ENCODE measurements around the gene SHISA2.
A peak's percentile ranks its signal among the peaks of the same experiment; 100 is the strongest.

Gene SHISA2

DNA sequence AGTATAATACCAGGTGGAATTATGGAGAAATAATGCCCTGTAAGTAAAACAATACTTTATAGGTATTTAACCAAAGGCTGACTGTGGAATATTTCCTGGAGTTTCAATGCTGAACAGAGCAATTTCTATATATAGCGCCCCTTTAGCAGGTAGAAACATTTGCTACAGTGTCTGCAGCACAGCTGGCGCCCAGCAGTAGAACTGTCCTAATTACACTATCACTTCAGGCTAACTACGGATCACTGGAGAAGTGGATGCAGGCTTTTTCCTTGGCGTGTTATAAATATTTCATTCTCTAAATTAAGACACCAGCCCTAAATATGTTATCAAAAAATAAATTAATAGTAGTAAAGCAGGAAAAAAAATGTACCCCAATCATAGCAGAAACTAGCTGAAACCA is 3.1 kb downstream of the SHISA2 start:
- Histone ChIP-seq H3K27ac (ENCODE audit: low read depth, low read length) (no peak overlapping the region), H3K4me1 (ENCODE audit: control insufficient read depth, insufficient read depth, low read length) (peaks cover 7% of the 10 kb centered on the region), H3K4me3 (ENCODE audit: low read depth, low read length) (peak overlapping the region; percentile 68), H3K9me3 (ENCODE audit: control insufficient read depth, insufficient read depth, low read length) (no peaks in the 10 kb centered on the region), H3K9ac (ENCODE audit: low read depth, low read length) (no peak overlapping the region), H3K27me3 (ENCODE audit: control insufficient read depth, insufficient read depth, low read length) (peaks cover 50% of the 10 kb centered on the region), H3K36me3 (ENCODE audit: control insufficient read depth, insufficient read depth, low read length) (peaks cover 18% of the 10 kb centered on the region)

- peaks cover 34% of the 10 kb centered on the region for H3K27me3 ChIP-seq (ENCODE audit: control insufficient read depth, insufficient read depth, low read length)
- H3K9me3 ChIP-seq (ENCODE audit: control insufficient read depth, insufficient read depth, low read length) = no peaks in the 10 kb centered on the region
- peaks cover 7% of the 10 kb centered on the region for H3K4me1 ChIP-seq (ENCODE audit: control insufficient read depth, insufficient read depth, low read length)
- H3K9ac ChIP-seq (ENCODE audit: low read depth, low read length) = no peak overlapping the region
- H3K4me3 ChIP-seq (ENCODE audit: low read depth, low read length) = no peak overlapping the region
- no peak overlapping the region for H3K27ac ChIP-seq (ENCODE audit: low read depth, low read length)
- H3K36me3 ChIP-seq (ENCODE audit: control insufficient read depth, insufficient read depth, low read length) = peaks cover 18% of the 10 kb centered on the region
Measured at GRCh38 chr13:26047040-26047439, 4.8 kb downstream of the SHISA2 start.

GRCh38 chr13:26046639-26047038 is 5.2 kb downstream of the SHISA2 start:
- Histone ChIP-seq H3K4me3 (ENCODE audit: low read depth, low read length) (no peak overlapping the region), H3K9ac (ENCODE audit: low read depth, low read length) (no peak overlapping the region), H3K36me3 (ENCODE audit: control insufficient read depth, insufficient read depth, low read length) (peaks cover 18% of the 10 kb centered on the region), H3K4me1 (ENCODE audit: control insufficient read depth, insufficient read depth, low read length) (peaks cover 7% of the 10 kb centered on the region), H3K9me3 (ENCODE audit: control insufficient read depth, insufficient read depth, low read length) (no peaks in the 10 kb centered on the region), H3K27ac (ENCODE audit: low read depth, low read length) (no peak overlapping the region), H3K27me3 (ENCODE audit: control insufficient read depth, insufficient read depth, low read length) (peaks cover 34% of the 10 kb centered on the region)

DNA sequence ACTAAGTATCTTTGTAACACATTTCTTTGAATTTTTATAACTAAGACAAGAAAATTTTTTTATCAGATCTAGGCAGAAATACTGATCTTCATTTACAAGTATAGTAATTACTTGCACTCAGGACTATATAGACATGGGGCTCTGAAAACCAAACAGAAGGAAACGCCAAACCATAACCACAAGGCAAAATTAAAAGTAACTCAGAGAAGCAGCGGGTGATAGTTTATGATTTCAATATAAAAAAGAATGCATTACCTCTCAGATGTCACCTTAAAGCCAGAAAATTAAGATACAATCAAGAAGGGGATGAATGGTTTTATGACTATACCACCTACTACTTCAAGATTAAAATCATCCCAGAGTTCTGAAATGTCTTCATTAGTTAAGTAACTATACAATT is 6.7 kb downstream of the SHISA2 start:
- H3K27me3 ChIP-seq (ENCODE audit: control insufficient read depth, insufficient read depth, low read length) = peaks cover 20% of the 10 kb centered on the region
- no peak overlapping the region for H3K4me3 ChIP-seq (ENCODE audit: low read depth, low read length)
- H3K27ac ChIP-seq (ENCODE audit: low read depth, low read length) = no peak overlapping the region
- no peak overlapping the region for H3K9ac ChIP-seq (ENCODE audit: low read depth, low read length)
- H3K4me1 ChIP-seq (ENCODE audit: control insufficient read depth, insufficient read depth, low read length) = peaks cover 7% of the 10 kb centered on the region
- no peaks in the 10 kb centered on the region for H3K9me3 ChIP-seq (ENCODE audit: control insufficient read depth, insufficient read depth, low read length)
- peaks cover 18% of the 10 kb centered on the region for H3K36me3 ChIP-seq (ENCODE audit: control insufficient read depth, insufficient read depth, low read length)

DNA sequence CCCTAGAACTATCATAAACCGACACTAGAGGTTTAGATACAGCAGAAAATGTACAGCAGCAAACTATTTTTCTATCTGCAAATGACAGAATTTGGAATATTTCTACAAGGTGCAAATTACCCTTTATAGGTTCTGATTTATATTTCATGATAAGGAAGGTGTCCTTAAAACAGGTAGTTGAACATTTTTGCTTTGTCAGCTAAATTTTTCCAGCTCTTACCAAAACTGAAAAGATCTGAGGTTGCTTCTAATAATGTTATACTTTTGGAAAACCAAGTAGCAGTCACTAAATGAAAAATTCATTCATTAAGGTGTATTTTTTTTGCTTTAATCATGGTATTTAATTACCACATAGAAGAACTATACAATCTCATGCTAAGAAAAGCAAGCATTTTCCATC is 9.0 kb downstream of the SHISA2 start:
- H3K9me3 ChIP-seq (ENCODE audit: control insufficient read depth, insufficient read depth, low read length) = no peaks in the 10 kb centered on the region
- no peaks in the 10 kb centered on the region for H3K27me3 ChIP-seq (ENCODE audit: control insufficient read depth, insufficient read depth, low read length)
- no peaks in the 10 kb centered on the region for H3K4me1 ChIP-seq (ENCODE audit: control insufficient read depth, insufficient read depth, low read length)
- H3K4me3 ChIP-seq (ENCODE audit: low read depth, low read length) = no peak overlapping the region
- H3K36me3 ChIP-seq (ENCODE audit: control insufficient read depth, insufficient read depth, low read length) = peaks cover 18% of the 10 kb centered on the region
- no peak overlapping the region for H3K27ac ChIP-seq (ENCODE audit: low read depth, low read length)
- no peak overlapping the region for H3K9ac ChIP-seq (ENCODE audit: low read depth, low read length)

DNA sequence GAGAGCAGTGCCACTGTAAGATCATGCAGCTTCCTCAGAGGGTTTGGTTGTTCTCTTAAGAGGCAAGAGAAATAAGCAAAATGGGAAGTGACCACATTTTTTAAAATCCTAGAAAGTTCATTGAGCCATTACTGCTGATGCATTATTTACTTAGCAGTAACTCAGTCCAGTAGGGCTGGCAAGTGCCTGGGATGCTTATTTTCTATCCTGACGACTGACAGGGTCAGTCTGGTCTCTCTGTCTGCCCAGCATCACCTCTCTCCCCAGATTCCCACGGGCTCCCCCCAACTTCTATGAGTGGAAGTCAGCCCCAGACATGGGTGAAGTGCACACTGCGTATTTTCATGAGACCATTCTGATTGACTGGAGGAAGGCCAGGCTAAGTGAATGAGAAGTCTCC is 10.4 kb downstream of the SHISA2 start:
- no peaks in the 10 kb centered on the region for H3K4me1 ChIP-seq (ENCODE audit: control insufficient read depth, insufficient read depth, low read length)
- no peak overlapping the region for H3K9ac ChIP-seq (ENCODE audit: low read depth, low read length)
- peaks cover 12% of the 10 kb centered on the region for H3K36me3 ChIP-seq (ENCODE audit: control insufficient read depth, insufficient read depth, low read length)
- H3K4me3 ChIP-seq (ENCODE audit: low read depth, low read length) = no peak overlapping the region
- H3K27me3 ChIP-seq (ENCODE audit: control insufficient read depth, insufficient read depth, low read length) = no peaks in the 10 kb centered on the region
- no peak overlapping the region for H3K27ac ChIP-seq (ENCODE audit: low read depth, low read length)
- no peaks in the 10 kb centered on the region for H3K9me3 ChIP-seq (ENCODE audit: control insufficient read depth, insufficient read depth, low read length)

DNA sequence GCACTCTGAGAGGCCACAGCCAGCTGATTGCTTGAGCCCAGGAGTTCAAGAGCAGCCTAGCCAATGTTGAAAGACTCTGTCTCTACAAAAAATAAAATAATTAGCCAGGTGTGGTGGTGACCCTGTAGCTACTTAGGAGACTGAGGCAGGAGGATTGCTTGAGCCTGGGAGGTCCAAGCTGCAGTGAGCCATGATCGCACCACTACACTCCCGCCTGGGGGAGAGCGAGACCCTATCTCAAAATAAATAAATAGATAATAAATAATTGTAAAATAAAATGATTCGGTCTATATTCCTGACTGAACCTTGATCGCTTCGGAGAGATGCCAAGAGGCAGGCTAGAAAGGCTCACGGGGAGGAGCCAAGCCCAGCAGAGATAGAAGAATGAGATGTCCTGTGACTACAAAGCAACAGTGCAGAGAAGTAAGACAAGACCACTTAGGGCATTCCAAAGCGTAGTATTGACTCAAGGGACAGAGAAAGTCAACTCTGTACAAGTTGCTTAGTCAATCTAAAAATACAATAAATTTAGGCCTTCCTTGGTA is 12.8 kb downstream of the SHISA2 start:
- Histone ChIP-seq H3K27me3 (ENCODE audit: control insufficient read depth, insufficient read depth, low read length) (no peaks in the 10 kb centered on the region), H3K4me3 (ENCODE audit: low read depth, low read length) (no peak overlapping the region), H3K36me3 (ENCODE audit: control insufficient read depth, insufficient read depth, low read length) (no peaks in the 10 kb centered on the region), H3K9me3 (ENCODE audit: control insufficient read depth, insufficient read depth, low read length) (no peaks in the 10 kb centered on the region), H3K9ac (ENCODE audit: low read depth, low read length) (no peak overlapping the region), H3K27ac (ENCODE audit: low read depth, low read length) (no peak overlapping the region), H3K4me1 (ENCODE audit: control insufficient read depth, insufficient read depth, low read length) (no peaks in the 10 kb centered on the region)

DNA sequence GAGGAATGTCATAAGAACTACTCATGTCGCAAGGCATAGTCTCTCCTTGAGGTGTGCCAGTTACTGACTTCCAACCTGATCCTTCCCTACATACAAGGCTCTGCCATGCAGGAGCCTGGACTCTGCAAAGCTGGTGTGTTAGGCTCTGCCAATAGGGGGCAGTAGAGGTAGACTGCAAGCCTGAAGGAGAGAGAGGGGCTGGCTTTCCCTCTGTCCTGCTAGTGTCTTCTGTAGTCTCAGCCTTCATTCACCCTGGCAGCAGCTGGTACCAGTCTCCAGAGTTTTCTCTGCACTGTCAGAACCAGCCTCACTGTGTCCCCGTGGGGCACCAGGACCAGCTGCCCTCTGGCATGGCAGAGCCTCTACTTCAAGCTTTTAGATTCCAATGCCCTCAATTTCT is 14.5 kb downstream of the SHISA2 start:
- Histone ChIP-seq H3K27ac (ENCODE audit: low read depth, low read length) (no peak overlapping the region), H3K4me3 (ENCODE audit: low read depth, low read length) (no peak overlapping the region), H3K36me3 (ENCODE audit: control insufficient read depth, insufficient read depth, low read length) (no peaks in the 10 kb centered on the region), H3K4me1 (ENCODE audit: control insufficient read depth, insufficient read depth, low read length) (no peaks in the 10 kb centered on the region), H3K9me3 (ENCODE audit: control insufficient read depth, insufficient read depth, low read length) (no peaks in the 10 kb centered on the region), H3K27me3 (ENCODE audit: control insufficient read depth, insufficient read depth, low read length) (no peaks in the 10 kb centered on the region), H3K9ac (ENCODE audit: low read depth, low read length) (no peak overlapping the region)

GRCh38 chr13:26036383-26036782 is 15.4 kb downstream of the SHISA2 start:
- Histone ChIP-seq H3K9me3 (ENCODE audit: control insufficient read depth, insufficient read depth, low read length) (no peaks in the 10 kb centered on the region), H3K9ac (ENCODE audit: low read depth, low read length) (no peak overlapping the region)

DNA sequence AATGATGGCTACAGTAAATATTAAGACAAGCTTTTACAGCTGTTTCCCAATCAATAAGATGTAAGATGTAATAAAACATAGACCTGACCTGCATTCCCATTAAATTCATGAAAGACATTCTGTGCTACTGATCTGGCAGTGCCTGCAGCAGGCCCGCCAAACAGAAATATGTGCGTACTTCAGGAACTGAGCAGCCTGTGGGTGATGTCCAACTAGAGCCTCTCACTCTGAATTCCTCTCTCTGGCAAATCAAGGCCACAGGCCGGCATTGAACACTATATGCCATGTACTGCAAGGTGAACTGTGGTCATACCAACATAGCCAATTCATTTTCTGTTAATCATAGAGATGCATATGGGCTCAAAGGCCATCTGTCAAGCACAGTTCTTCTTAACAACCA is 17.8 kb downstream of the SHISA2 start:
- H3K27me3 ChIP-seq (ENCODE audit: control insufficient read depth, insufficient read depth, low read length) = no peaks in the 10 kb centered on the region
- no peaks in the 10 kb centered on the region for H3K9me3 ChIP-seq (ENCODE audit: control insufficient read depth, insufficient read depth, low read length)
- no peak overlapping the region for H3K4me3 ChIP-seq (ENCODE audit: low read depth, low read length)
- no peak overlapping the region for H3K9ac ChIP-seq (ENCODE audit: low read depth, low read length)
- no peaks in the 10 kb centered on the region for H3K36me3 ChIP-seq (ENCODE audit: control insufficient read depth, insufficient read depth, low read length)
- H3K27ac ChIP-seq (ENCODE audit: low read depth, low read length) = no peak overlapping the region
- no peaks in the 10 kb centered on the region for H3K4me1 ChIP-seq (ENCODE audit: control insufficient read depth, insufficient read depth, low read length)

More at GRCh38 chr13:26036383-26036782, 15.4 kb downstream of the SHISA2 start:
- no peaks in the 10 kb centered on the region for H3K36me3 ChIP-seq (ENCODE audit: control insufficient read depth, insufficient read depth, low read length)
- H3K27me3 ChIP-seq (ENCODE audit: control insufficient read depth, insufficient read depth, low read length) = no peaks in the 10 kb centered on the region
- no peak overlapping the region for H3K27ac ChIP-seq (ENCODE audit: low read depth, low read length)
- H3K4me3 ChIP-seq (ENCODE audit: low read depth, low read length) = no peak overlapping the region
- H3K4me1 ChIP-seq (ENCODE audit: control insufficient read depth, insufficient read depth, low read length) = no peaks in the 10 kb centered on the region

GRCh38 chr13:26030331-26030730 is 21.5 kb downstream of the SHISA2 start:
- Histone ChIP-seq H3K27me3 (ENCODE audit: control insufficient read depth, insufficient read depth, low read length) (no peaks in the 10 kb centered on the region), H3K9ac (ENCODE audit: low read depth, low read length) (no peak overlapping the region), H3K4me3 (ENCODE audit: low read depth, low read length) (no peak overlapping the region), H3K36me3 (ENCODE audit: control insufficient read depth, insufficient read depth, low read length) (no peaks in the 10 kb centered on the region), H3K4me1 (ENCODE audit: control insufficient read depth, insufficient read depth, low read length) (peaks cover 13% of the 10 kb centered on the region), H3K27ac (ENCODE audit: low read depth, low read length) (no peak overlapping the region), H3K9me3 (ENCODE audit: control insufficient read depth, insufficient read depth, low read length) (no peaks in the 10 kb centered on the region)
